Stimulated activated CD8-positive, alpha-beta memory T cell treated with anti-CD3 and anti-CD28 coated beads, Interleukin-2, amount 100 ng/mL, for 1 hour (primary cell): Measurements from ENCODE around the gene WIPI1.
A peak's percentile ranks its signal among the peaks of the same experiment; 100 is the strongest.

Experiments
- DNase-seq, 2 donors: peaks; one replicate each; pipeline ENCODE4 v3.0.0-alpha.2; 2020; ENCODE audit warnings: low read depth in 2 of 2

The WIPI1 gene

GRCh38 chr17:68460715-68461114 is 3.4 kb upstream of the WIPI1 start:
- DNase-seq, result no peak

GRCh38 chr17:68460146-68460545 is 2.9 kb upstream of the WIPI1 start:
- no peak for DNase-seq

DNA sequence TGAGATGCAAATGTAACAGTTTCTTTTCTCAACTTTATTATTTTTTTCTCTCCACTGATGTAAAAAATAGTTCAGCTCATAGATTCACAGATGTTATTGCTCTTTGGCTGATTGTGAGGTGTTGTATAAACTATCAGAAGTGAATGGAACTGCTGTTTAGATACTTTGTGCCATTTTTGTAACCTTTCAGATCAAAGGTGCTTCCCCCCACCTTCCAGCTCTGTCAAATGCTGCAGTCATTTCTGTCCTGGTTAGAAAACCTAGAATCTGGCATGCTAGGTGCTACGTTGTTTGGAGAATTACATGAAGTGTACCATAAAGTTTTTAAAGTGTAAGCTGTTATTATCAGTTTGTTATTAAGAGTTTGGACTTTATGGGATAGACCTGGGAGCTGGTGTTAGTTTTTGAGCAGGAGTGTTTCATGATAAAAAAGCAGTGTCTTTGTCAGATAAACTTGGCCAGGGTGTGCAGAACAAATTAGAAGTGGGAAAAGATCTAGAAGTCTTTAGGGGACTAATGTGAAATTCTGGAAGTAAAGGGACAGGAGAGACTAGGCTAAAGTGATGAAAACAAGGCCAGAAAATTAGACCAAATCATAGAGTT is 1.8 kb upstream of the WIPI1 start:
- no peak for DNase-seq

DNA sequence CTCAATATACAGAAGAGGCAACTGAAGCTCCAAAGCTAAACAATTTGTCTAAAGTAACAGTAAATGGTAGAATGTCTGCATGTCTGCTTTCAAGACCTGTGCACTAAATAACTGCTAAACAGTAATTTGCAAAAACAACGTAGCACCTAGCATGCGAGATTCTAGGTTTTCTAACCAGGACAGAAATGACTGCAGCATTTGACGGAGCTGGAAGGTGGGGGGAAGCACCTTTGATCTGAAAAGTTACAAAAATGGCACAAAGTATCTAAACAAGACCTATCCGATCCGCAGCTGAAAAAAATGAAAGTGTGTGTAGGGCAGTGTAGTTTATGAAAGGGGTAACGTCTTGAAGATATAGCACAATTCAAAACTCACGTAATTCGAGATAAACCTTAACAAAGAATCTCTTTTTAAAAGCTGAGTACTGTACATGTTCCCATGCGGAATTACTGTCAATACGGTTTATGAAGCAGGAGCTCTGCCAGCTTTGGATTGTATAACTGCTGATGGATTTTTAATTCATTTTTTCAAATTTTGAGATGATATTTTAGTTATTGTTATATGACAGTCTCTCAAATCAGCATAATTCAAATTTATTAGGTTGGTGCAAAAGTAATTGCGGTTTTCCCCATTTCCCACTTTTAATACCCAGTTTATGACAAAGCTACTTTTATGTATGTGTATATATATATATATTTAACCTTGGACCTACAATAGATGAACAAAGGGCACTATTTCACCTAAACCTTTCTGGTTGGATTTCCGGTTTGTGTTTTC is 1.2 kb upstream of the WIPI1 start:
- no peak for DNase-seq

GRCh38 chr17:68457539-68458259 is 403 bp upstream of the WIPI1 start:
- peak; percentile 96 for DNase-seq

DNA sequence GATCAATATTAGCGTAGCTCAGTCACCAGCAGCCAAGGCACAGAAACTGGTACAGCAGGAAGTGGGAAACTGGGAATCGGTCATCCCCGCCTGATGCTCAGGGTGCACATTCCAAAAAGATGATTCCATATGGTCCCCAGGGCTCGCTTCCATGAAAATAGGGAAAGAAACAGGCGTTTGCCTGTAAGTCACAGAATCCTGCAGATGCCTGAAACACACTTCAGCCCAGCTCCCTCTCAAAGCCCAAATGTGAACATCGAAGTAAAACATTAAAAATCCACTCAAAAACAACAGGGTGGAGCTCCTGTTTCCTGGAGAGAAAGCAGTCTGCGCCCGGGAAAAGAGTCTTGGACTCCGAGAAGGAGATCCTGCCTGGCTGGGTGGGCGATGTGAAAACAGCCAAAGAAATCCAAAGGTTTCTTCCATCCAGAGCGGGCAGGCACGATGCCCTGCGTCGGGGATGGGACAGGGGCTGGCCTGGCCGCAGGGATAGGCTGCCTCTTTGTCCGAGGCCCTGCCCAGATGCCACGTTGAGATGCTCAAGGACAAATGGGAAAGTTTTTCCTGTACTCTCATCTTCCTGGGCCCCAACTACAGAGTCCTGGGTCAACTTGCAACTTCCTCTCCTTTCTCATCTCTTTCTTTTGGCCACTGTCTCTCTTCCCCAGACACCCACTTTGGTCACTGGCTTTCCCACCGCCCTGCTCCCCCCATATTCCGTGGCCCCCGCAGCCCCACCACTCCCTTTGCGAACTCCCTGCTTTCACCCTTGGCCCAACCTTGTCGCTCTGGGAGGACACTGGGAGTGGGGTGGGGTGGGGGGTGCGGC is 743 bp downstream of the WIPI1 start:
- no peak for DNase-seq

DNA sequence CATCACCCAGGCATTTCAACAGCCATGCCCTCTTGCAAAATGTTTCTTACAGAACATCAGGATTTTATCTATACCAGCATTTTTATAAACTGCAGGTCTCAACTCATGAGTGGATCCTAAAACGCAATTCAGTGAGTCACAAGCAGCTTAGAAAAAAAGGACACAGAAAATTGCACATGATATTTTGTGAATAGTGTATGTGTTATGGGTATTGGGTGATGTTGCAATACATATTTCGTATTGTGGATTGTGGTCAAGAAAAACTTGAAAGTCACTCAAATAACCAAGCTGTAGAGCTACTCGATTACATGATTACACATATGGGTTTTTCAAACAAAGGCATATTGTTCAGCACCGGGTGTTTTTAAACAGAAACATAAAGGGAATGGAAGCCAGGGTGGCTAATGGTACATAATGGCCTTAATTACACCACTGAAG is 1.4 kb downstream of the WIPI1 start:
- DNase-seq, result no peak

GRCh38 chr17:68453991-68454665 is 3.2 kb downstream of the WIPI1 start:
- DNase-seq, result no peak

GRCh38 chr17:68452724-68453290 is 4.5 kb downstream of the WIPI1 start:
- DNase-seq, result no peak

DNA sequence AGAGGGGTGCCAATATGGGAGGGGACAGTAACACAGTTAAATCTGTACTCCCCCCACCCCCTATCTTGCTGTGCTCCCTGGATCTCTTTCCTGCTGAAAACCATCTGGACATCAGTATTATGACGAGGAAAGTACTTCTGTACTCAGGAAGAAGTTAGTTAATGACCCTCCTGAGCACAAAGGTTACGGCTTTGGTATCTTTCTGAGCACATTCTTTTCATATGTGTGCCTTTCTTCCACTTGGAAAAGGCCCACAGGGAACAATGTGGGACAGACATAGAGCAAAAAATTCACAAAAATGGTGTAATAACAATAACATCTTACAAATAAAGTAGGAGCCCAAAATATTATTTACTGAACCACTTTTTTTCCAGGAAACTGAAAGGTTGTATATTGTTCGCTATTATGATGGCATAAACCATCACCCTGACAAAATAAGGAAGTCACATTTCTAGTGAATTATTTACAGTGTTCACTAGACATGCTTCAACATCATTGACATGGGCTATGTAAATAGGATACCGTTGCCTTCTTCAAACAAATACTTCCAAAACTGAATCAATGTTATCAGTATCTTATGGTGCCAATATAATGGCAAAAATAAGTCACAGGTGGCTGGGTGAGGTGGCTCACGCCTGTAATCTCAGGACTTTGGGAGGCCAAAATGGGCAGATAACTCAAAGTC is 5.5 kb downstream of the WIPI1 start:
- DNase-seq, result no peak

DNA sequence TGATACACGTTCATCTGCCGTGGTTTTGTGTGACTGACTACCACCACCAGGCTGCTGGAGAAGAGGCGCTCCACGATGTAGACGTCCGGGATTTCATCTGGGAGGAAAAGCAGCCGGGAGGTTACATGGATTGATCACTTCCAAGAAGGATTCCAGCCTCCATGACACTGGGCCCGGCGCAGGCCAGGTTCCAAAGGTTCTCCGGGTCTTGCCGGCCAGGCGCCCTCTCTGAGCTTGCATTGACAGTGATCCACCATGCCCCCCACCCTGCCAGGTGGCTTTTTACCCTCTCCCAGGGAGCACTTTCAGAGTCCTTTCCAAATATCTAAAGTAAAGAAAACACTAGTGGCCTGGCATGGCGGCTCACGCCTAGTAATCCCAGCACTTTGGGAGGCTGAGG is 6.5 kb downstream of the WIPI1 start:
- DNase-seq, result no peak

DNA sequence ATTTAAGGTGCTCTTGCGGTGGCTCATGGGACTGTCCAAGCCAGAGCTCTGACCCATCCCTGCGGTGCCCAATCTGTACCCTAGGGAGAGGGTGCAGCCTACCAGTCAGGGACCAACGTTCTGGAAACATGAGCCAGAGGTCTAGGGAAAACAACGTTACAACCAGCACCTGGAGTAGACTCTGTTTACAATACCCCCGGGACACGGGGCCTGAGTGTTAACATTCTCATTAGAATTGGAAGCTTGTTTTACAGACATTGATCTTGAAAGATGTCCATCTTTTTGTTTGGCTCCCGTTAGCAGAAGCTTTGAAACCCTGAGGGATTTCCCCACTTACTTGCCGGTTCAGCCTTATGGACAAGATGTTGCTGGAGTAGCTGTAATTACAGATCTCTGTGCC is 6.9 kb downstream of the WIPI1 start:
- DNase-seq, result no peak

- no peak for DNase-seq
These were observed 8.1 kb downstream of the WIPI1 start for GRCh38 chr17:68449021-68449739.

DNA sequence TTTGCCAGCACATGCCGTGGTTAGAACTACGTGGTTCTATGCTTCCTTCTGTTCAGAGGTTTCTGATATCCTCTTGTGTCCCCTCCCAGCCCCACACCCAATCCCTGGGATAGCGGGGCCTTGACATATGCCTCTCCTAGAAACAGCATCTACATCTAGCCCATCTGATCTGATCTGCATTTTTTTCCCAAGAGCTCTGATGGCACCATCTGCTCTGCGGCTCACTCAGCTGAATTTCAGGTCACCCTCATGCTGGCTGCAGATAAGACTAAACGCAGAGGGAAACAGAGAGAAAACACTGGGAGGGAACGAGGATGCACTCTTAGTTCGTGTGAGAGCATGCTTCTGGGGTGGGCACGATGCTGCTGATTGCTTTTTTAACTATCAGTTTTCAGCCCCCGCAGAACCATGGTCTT is 10.7 kb downstream of the WIPI1 start:
- no peak for DNase-seq

- DNase-seq, result no peak
These were observed 11.6 kb downstream of the WIPI1 start for GRCh38 chr17:68445671-68446070.

DNA sequence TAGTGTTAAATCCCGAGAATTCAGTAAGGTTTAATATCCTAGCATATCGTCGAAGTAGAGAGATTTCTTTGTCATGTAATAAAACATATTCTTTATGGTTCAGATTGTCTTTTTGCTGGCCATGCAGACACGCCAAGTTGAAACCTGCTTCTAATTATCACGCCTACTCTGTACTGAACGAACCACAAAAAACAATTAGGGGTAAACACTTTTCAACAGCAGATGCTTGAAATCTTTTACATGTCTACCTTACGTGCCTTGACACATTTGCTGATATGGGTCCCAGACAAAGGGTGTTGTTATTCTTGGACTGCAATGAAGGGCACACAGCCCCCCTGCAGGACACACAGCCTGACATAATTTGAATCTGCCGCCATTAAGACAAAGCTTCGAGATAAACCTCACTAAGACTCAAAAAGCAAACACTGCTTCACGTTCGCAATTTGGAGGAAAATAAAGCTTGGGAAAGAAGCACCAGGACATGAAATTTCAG is 13.3 kb downstream of the WIPI1 start:
- no peak for DNase-seq

DNA sequence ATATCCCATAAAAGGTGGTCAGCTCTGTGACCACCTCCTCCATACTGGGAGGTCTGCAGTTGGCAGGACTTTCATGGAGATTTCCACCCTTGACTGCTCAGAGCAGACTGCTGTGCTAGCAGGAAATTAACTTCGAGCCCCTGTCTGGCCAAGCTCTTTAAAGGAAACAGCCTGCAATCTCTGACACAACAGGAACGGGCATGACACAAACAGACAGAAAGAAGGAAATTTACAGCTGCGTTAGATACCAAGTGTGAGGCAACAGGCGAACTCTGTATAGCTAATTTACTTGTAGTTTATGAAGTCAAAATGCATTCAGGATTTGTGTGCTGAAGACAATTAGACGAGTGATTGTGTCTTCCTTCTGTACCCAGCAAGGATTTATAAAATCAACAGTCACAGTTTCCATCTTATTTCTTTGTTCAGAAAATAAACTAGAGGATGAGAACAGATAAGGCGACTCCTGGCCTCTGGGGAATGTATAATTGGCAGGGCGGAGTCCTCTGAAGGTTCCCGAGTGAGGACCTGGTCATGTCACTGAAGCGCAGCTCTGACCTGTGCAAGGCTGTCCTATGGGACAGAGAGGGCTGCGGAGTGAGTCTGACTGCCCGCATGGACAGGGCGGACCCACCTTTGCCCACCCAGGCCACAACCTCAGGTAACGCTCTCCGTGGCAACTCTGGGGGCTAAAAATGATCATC is 16.1 kb downstream of the WIPI1 start:
- no peak for DNase-seq

GRCh38 chr17:68440526-68440925 is 16.8 kb downstream of the WIPI1 start:
- DNase-seq, result no peak
